ENCODE results near the gene MYBBP1A. TPM values are rescaled to one million over a fixed set of nuclear protein-coding genes. Genes with fewer than 3 reads are reported as not detected.

Gene MYBBP1A
- total and polyA plus RNA-seq, 9 of the 15 experiments (the other 6 are each of a cell fraction or from before 2014, with no cell fraction given): 2.0 to 114 (median 47.2) TPM

DNA sequence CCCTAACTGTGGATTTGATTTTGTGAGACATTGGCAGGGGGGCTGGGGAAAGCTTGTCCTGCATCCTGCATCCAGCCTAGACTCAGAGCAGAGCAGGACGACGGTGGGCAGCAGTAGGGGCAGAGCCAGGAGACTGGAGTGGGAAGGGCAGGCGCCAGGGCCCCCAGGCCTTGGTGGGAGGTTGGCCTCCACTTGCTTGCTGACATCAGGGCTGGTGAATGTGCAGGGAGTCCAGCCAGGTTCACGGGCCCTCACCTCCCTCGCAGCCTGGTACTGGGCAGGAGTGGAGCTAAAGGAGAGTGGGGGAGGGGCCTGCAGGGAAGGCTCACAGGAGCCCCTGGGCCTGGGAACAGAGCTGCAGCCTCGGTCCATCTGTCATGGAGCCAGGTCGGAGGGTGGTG lies 26.9 kb upstream of the MYBBP1A start:
- Histone ChIP-seq H3K27ac (ENCODE audit: extremely low read depth, low read depth, low read length) (no peak overlapping the region), H3K9me1 (ENCODE audit: control insufficient read depth, insufficient read depth, low read length) (no peaks in the 10 kb centered on the region), H3K36me3 (ENCODE audit: control insufficient read depth, insufficient read depth, low read length) (no peaks in the 10 kb centered on the region), H3K27me3 (ENCODE audit: control insufficient read depth in 2 of 2, insufficient read depth in 2 of 2, low read length in 2 of 2) (peaks cover 6 to 73% of the 10 kb centered on the region in 2 experiments; a peak in 4 of 5 replicates), H3K4me1 (replicated peaks in 1 of 2; ENCODE audit: control insufficient read depth in 2 of 2, insufficient read depth in 2 of 2, low read length in 2 of 2) (peaks cover 0 to 15% of the 10 kb centered on the region in 2 experiments; a peak in 2 of 5 replicates), H2AFZ (ENCODE audit: low read depth, low read length) (no peak overlapping the region), H3K9ac (ENCODE audit: insufficient read depth in 1 of 2, low read depth in 2 of 2, low read length in 2 of 2) (no peak overlapping the region), H3K79me2 (ENCODE audit: control insufficient read depth, insufficient read depth, low read length) (no peaks in the 10 kb centered on the region), H3K9me3 (replicated peaks; ENCODE audit: control insufficient read depth, insufficient read depth, low read depth, low read length) (no peaks in the 10 kb centered on the region), H4K20me1 (replicated peaks; ENCODE audit: control insufficient read depth, insufficient read depth, low read length) (no peaks in the 10 kb centered on the region), H3K4me3 (no peak overlapping the region), H3K4me2 (ENCODE audit: insufficient read depth, low read length) (no peak overlapping the region)
- no peak for ATAC-seq
- in situ Hi-C loops (cut with MboI): no loop called here
- no TSS peak for BruUV-seq (replicated peaks)
- FAIRE-seq: no peak
- intact Hi-C loops (cut with micrococcal nuclease): no loop called here
- DNase-seq (ENCODE audit: extremely low read depth in 1 of 4, low spot score in 3 of 4): no peak
- CTCF ChIA-PET (ENCODE audit: low intra/inter-chr PET ratio): no interaction called here
- WGBS (ENCODE audit: insufficient coverage, low coverage, missing lambda C conversion rate): 0% methylated on average over 3 of the region's 7 CpGs
- POLR2A ChIA-PET: interaction anchor here (0.6 kb wide), 2 partner anchors 9 to 72 kb away, joined by 3 to 4 read pairs; no protein-coding TSS in a partner anchor
- no peak for TF ChIP-seq POLR2AphosphoS5 (IDR thresholded peaks at IDR 0.05; ENCODE audit: control insufficient read depth, insufficient read depth, low read depth, low read length)
- no peak for TF ChIP-seq KAT8 (IDR thresholded peaks at IDR 0.05; ENCODE audit: low read depth)
- no peak for TF ChIP-seq FOXK1 (CRISPR knock-in tag; IDR thresholded peaks at IDR 0.05; ENCODE audit: borderline replicate concordance)
- no peak for TF ChIP-seq PCBP1 (IDR thresholded peaks at IDR 0.05; ENCODE audit: low read depth, low read length, poor library complexity, severe bottlenecking)
- no peak for TF ChIP-seq ZNF197 (CRISPR knock-in tag; IDR thresholded peaks at IDR 0.05; ENCODE audit: low read depth)
- no peak for TF ChIP-seq ZNF57 (CRISPR knock-in tag; IDR thresholded peaks at IDR 0.05)
- no peak for TF ChIP-seq CREM (IDR thresholded peaks at IDR 0.05; ENCODE audit: low read depth)
- TF ChIP-seq PRPF4 (IDR thresholded peaks at IDR 0.05; ENCODE audit: insufficient read depth, low read depth, low read length, poor library complexity, severe bottlenecking): no peak
- no peak for TF ChIP-seq ZNF75A (CRISPR knock-in tag; IDR thresholded peaks at IDR 0.05)
- TF ChIP-seq ZC3H4 (CRISPR knock-in tag; IDR thresholded peaks at IDR 0.05; ENCODE audit: borderline replicate concordance): no peak
- TF ChIP-seq RBM34 (IDR thresholded peaks at IDR 0.05; ENCODE audit: borderline replicate concordance, insufficient read depth, low read length): no peak
- TF ChIP-seq, protein P1, sequence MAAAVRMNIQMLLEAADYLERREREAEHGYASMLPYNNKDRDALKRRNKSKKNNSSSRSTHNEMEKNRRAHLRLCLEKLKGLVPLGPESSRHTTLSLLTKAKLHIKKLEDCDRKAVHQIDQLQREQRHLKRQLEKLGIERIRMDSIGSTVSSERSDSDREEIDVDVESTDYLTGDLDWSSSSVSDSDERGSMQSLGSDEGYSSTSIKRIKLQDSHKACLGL (CRISPR knock-in tag; IDR thresholded peaks at IDR 0.05; ENCODE audit: borderline replicate concordance, poor library complexity, severe bottlenecking): no peak
- no peak for TF ChIP-seq HDGF (IDR thresholded peaks at IDR 0.05)
- TF ChIP-seq, protein P2, sequence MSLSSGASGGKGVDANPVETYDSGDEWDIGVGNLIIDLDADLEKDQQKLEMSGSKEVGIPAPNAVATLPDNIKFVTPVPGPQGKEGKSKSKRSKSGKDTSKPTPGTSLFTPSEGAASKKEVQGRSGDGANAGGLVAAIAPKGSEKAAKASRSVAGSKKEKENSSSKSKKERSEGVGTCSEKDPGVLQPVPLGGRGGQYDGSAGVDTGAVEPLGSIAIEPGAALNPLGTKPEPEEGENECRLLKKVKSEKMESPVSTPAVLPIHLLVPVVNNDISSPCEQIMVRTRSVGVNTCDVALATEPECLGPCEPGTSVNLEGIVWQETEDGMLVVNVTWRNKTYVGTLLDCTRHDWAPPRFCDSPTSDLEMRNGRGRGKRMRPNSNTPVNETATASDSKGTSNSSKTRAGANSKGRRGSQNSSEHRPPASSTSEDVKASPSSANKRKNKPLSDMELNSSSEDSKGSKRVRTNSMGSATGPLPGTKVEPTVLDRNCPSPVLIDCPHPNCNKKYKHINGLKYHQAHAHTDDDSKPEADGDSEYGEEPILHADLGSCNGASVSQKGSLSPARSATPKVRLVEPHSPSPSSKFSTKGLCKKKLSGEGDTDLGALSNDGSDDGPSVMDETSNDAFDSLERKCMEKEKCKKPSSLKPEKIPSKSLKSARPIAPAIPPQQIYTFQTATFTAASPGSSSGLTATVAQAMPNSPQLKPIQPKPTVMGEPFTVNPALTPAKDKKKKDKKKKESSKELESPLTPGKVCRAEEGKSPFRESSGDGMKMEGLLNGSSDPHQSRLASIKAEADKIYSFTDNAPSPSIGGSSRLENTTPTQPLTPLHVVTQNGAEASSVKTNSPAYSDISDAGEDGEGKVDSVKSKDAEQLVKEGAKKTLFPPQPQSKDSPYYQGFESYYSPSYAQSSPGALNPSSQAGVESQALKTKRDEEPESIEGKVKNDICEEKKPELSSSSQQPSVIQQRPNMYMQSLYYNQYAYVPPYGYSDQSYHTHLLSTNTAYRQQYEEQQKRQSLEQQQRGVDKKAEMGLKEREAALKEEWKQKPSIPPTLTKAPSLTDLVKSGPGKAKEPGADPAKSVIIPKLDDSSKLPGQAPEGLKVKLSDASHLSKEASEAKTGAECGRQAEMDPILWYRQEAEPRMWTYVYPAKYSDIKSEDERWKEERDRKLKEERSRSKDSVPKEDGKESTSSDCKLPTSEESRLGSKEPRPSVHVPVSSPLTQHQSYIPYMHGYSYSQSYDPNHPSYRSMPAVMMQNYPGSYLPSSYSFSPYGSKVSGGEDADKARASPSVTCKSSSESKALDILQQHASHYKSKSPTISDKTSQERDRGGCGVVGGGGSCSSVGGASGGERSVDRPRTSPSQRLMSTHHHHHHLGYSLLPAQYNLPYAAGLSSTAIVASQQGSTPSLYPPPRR (CRISPR knock-in tag; IDR thresholded peaks at IDR 0.05; ENCODE audit: borderline replicate concordance): no peak
- TF ChIP-seq, protein P3, sequence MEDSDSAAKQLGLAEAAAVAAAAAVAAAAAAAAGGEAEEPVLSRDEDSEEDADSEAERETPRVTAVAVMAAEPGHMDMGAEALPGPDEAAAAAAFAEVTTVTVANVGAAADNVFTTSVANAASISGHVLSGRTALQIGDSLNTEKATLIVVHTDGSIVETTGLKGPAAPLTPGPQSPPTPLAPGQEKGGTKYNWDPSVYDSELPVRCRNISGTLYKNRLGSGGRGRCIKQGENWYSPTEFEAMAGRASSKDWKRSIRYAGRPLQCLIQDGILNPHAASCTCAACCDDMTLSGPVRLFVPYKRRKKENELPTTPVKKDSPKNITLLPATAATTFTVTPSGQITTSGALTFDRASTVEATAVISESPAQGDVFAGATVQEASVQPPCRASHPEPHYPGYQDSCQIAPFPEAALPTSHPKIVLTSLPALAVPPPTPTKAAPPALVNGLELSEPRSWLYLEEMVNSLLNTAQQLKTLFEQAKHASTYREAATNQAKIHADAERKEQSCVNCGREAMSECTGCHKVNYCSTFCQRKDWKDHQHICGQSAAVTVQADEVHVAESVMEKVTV (CRISPR knock-in tag; IDR thresholded peaks at IDR 0.05): no peak

Data from K562 (cell line).